HG02623 (cell line): ENCODE results near the gene RUVBL2.

Experiments used
- ATAC-seq: cut with Tn5 transposase; IDR thresholded peaks from one replicate; pipeline ENCODE4 v1.9.1; 2021; ENCODE audit warnings: moderate library complexity; ENCODE audit not compliant: unreplicated experiment

The RUVBL2 gene

DNA sequence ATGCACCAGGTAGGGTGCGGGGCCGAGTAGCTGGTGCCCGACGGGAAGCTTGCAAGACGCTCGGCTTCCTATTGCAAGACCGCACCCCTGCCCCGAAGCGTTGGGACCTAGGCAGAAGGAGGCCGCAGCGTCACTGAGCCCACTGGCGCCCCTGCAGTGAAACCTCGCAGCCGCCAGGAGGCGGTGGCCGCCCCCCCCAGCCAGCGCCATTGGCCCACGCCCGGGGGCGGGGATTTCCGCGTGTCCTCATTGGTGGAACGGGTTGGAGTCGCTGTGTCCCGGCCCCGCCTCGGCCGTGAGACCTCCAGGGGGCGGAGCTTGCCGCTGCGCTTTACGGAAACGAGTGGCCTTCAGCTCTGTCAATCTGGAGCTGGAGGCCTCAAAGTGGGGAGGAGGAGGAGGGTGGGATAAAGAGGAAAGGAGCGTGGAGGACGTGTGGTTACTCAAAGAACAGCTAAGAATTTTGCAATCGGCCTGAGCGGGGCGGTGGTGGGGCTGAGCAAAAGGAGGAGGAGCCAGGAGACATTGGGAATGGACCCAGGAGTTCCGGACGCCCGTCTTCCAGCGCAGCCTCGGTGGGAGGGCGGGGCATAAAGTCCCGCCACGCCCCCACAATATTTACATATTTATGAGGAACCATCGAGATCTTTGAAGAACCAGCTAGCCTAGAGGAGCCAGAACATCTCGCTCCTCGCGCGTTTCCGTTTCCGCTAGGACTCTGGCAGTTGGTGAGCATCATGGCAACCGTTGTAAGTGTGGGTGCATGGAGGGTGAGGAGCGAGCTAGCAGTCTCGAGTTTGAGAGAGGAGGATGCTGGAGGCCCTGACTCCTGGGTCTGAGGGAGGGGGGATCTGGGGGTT, at the start of gene RUVBL2, which contains the start of gene GYS1:
TSS of gene RUVBL2 (plus strand) at position 713 of the 860 bp plus-strand sequence. CDS start at position 738, 25 bp downstream.
TSS of gene GYS1 (minus strand) at position 135 of the 860 bp plus-strand sequence. CDS start 197 bp downstream, outside the sequence.
- ATAC-seq, result peak; percentile 83

DNA sequence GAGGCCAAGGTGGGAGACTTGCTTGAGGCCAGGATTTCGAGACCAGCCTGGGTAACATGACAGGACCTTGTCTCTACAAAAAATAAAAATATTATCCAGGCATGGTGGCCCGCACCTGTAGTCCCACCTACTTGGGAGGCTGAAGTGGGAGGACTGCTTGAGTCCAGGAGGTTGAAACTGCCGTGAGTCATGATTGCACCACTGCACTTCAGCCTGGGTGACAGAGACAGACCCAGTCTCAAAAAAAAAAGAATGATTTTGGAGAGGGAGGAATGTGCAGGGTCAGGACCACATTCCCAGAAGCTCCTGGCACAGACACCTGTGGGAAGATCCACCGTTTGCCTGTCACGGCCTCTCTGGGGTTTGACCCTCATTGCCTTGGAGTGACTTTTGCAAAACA, 48.3 kb upstream of the RUVBL2 start:
- ATAC-seq, result no peak

DNA sequence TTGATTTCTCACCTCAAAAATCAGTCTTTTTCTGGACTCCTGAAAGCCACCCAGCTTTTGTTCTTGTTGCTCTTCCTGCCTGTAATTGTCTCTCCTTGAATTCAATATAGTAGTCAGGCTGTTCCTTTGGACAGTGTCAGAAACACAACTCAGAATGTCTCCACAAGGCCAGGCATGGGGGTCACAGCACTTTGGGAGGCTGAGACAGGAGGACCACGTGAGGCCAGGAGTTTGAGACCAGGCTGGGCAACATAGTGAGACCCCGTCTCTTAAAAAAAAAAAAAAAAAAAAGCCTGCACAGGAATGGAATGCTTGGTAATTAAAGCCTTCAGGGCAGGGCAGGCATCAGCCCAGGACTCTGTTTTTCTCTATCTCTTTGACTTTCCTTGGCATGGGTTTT, 47.9 kb upstream of the RUVBL2 start:
- no peak for ATAC-seq

DNA sequence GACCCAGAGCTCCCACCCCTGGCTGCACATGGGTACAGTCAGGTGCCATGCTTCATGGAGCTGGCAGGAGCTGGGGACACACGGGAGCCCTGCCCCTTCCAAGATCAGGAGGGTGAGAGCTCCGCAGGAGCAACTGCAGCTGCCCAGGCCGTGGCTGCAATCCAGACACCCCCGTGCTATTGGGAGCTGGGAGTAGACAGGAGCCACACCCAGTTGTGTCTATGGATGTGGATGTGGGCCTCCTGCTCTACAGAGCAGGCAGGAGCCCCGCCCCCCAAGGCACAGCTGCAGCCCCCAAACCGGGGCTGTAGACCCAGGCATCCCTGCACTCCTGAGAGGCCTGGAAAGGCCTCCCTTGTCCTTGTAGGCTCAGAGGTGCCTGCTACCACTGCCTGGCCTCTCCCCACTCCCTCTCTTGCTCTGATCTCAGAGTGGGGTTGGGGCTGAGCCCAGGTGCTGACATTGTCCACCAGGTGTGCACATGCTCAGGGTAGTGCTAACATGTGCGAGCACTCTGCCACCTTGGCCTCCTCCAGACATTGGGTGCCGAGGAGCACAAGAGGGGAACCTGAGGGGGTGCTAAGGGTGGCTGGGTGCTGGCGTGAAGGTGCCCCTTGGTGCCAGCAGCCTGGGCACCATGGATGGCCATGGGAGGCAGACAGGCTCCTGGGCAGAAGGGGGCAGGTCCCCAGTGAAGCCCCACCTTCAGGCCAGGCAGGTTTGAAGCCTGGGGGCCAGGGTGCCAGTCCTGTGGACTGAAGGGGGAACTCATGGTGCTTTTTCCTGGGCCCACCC, 47.0 kb upstream of the RUVBL2 start:
- ATAC-seq, result no peak

DNA sequence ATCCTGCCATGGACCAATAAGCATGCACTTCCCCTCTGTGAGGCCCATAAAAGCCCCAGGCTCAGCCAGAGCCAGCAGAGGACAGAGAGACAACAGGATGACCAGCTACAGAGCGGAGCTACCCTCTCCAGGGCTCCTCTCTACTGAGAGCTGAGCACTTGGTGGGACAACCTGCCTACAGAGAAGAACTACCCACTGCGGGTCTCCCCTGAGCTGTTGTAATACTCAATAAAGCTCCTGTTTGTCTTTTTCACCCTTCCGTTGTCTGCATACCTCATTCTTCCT, 46.5 kb upstream of the RUVBL2 start:
- ATAC-seq, result no peak

DNA sequence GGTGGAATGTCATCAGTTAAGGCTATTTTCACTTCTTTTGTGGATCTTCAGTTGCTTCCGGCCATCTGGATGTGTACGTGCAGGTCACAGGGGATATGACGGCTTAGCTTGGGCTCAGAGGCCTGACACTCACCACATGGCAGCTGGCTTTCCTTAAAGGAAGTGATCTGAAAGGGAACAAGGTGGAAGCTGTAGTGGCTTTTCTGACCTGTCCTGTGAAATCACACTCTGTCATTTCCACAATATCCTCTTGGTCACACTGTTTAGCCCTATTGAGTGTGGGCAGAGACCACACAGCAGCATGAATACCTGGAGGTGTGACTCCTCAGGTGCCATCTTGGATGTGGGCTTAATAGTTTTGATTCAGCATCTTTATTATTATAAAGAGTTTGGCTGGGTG, 43.5 kb upstream of the RUVBL2 start:
- no peak for ATAC-seq

DNA sequence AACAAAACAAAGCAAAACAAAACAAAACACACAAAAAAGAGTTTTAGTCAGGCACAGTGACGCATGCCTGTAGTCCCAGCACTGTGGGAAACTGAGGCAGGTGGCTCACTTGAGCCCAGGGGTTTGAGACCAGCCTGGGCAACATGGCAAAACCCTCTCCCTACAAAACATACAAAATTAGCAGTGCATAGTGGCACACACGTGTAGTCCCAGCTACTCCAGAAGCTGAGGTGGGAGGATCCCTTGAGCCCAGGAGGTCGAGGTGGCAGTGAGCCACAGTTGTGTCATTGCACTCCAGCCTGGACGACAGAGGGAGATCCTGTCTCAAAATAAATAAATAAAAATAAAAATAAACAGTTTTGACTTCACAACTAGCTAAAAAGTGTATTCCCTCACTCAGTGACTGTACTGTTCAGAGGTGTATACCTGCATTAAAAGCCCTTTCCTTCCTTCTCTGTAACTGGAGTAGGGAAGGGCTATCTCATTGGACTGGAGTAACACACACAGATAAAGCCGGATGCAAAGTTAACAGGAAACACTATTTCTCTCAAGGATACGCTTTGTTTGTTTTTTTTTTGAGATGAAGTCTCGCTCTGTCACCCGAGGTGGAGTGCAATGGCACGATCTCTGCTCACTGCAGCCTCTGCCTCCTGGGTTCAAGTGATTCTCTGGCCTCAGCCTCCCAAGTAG, 42.7 kb upstream of the RUVBL2 start:
- no peak for ATAC-seq

DNA sequence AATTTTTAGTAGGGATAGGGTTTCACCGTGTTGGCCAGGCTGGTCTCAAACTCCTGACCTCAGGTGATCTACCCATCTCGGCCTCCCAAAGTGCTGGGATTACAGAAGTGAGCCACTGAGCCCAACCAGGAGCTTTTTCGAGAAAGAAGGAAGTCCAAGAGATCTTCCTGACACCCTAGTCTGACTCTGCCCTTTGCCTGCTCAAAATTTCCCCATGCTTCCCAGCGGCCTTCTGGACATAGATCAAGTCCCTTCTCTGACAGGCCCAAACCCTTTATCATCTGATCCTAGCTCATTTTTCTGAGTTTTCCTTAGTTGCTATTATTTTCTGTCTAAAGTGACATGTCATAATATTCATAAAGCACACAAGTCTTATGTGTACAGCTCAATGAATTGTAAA, 40.5 kb upstream of the RUVBL2 start:
- ATAC-seq, result no peak

DNA sequence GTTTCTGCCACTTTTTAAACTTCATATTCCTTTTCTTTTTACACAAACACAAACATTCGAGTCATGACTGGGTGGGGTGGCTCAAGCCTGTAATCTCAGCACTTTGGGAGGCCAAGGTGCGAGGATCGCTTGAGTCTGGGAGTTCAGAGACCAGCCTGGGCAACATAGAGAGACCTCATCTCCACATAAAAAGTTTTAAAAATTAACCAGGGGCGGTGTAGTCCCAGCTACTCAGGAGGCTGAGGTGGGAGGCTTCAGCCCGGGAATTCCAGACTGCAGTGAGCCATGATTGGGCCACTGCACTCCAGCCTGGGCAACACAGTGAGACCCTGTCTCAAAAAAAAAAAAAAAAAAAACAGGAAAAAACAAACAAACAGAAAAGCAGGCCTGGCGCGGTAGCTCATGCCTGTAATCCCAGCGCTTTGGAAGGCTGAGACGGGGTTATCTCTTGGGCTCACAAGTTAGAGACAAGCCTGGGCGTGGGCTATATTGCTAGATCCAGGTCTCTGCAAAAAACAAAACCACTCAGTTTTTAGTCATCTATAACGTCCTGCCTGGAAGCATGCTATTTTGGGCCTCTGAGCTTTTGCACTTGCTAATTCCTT, 39.6 kb upstream of the RUVBL2 start:
- no peak for ATAC-seq

DNA sequence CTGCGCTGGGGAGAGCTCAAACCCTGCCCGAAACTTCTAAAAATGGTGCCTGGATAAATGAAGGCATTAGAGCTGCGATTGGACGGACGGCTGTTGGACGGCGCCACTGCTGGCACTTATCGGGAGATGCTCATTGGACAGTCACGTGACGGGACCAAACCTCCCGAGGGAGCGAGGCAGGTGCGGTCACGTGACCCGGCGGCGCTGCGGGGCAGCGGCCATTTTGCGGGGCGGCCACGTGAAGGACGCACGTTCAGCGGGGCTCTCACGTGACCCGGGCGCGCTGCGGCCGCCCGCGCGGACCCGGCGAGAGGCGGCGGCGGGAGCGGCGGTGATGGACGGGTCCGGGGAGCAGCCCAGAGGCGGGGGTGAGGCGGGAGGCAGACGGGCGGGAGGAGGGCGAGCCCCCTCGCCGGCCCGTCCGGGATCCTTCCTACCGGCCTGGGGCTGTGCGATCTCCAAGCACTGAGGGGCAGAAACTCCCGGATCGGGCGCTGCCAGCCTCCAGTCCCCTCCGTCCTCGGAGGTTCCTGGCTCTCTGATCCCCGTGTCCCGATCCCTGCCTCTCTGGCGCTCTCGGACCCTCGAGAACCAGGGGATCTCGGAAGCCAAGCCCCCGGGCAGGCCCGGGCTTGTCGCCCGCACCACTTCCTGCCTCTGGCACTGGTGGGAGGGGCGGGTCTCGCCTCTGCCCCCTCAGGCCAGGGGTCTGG, 38.9 kb upstream of the RUVBL2 start, which contains the start of gene BAX:
TSS of gene BAX (plus strand) at position 281 of the 713 bp plus-strand sequence. CDS start at position 335, 54 bp downstream.
- ATAC-seq, result peak; percentile 72

DNA sequence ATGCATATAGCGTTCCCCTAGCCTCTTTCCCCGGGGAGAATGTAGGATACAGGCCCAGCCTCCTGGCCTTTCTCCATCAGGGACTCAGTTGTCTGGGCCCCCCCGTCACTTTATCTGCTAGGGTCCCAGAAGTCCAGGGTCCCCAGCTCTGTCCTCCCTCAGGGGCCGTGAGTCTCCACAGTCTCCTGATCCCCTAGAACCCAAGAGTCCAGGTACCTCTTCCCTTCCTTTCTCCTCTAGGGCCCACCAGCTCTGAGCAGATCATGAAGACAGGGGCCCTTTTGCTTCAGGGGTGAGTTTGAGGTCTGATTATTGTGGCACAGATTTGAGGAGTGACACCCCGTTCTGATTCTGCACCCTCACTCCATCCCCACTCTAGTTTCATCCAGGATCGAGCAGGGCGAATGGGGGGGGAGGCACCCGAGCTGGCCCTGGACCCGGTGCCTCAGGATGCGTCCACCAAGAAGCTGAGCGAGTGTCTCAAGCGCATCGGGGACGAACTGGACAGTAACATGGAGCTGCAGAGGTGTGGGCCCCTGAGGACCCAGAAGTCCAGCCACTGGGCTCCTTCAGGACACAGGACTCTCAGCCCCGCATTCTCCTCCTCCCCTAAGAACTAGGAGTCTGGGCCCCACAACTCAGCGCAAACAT, 38.3 kb upstream of the RUVBL2 start:
- ATAC-seq, result no peak

DNA sequence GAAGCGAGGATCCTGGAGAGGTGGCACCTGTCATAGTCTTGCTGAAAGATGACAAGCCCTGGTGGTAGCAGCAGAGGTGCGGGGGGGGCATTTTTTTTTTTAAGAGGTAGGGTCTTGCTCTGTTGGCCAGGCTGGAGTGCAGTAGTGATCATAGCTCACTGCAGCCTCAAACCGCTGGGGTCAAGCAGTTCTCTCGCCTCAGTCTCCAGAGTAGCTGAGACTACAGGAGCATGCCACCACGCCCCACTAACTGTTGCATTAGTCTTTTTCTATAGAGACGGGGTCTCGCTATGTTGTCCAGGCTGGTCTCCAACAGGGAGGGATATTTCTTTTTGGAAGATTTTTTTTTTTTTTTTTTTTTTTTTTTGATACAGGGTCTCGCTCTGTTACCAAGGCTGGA, 35.7 kb upstream of the RUVBL2 start:
- no peak for ATAC-seq

DNA sequence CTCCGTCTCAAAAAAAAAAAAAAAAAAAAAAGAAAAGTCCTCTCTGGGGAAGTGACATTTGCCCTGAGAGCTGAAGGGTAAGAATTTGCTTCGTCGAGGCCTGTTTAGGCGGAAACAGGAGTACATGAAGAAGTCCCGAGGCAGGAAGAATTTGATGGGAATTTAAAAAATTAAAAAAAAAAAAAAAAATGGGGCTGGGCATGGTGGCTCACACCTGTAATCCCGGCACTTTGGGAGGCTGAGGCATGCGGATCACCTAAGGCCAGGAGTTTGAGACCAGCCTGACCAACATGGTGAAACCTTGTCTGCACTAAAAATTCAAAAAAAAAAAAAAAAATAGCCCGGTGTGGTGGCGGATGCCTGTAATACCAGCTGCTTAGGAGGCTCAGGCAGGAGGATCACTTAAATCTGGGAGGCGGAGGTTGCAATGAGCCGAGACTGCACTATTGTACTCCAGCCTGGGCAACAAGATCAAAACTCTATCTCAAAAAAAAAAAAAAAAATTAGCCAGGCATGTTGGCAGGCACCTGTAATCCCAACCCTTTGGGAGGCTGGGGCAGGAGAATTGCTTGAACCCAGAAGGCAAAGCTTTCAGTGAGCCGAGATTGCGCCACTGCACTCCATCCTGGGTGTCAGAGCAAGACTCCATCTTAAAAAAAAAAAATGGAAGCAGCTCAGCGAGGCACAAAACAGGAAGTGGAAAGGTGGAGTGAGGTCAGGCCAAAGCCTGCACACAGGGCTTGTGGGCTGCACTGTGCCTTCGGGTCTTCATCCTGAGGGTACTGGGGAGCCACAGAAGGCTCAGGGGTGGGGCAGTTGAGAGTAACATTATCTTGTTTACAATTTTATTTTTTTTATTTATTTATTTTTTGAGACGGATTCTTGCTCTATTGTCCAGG, 34.1 kb upstream of the RUVBL2 start:
- no peak for ATAC-seq

DNA sequence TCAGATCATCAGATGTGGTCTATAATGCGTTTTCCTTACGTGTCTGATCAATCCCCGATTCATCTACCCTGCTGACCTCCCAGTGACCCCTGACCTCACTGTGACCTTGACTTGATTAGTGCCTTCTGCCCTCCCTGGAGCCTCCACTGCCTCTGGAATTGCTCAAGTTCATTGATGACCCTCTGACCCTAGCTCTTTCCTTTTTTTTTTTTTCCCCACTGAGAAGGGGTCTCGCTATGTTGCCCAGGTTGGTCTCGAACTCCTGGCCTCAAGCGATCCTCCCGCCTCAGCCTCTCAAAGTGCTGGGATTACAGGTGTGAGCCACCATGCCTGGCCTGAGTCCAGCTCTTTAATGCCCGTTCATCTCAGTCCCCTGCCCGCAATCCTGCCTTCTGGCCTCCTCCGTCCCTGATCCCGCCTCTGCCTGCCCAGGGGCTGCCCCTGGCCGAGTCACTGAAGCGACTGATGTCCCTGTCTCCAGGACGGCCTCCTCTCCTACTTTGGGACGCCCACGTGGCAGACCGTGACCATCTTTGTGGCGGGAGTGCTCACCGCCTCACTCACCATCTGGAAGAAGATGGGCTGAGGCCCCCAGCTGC, 32.5 kb upstream of the RUVBL2 start:
- no peak for ATAC-seq

DNA sequence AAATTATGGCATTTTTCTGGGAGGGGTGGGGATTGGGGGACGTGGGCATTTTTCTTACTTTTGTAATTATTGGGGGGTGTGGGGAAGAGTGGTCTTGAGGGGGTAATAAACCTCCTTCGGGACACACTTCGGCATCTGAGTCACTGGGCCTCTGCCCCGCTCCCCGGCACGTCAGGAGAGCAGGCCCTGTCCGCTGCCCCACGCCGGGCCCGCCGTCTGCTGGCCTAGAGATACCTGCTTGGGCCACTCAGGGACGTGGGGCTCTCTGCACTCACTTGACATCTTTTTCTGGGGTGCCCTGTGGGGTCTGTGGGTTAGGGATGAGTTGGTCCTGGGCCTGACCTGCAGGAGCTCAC, 32.0 kb upstream of the RUVBL2 start:
- ATAC-seq, result no peak

DNA sequence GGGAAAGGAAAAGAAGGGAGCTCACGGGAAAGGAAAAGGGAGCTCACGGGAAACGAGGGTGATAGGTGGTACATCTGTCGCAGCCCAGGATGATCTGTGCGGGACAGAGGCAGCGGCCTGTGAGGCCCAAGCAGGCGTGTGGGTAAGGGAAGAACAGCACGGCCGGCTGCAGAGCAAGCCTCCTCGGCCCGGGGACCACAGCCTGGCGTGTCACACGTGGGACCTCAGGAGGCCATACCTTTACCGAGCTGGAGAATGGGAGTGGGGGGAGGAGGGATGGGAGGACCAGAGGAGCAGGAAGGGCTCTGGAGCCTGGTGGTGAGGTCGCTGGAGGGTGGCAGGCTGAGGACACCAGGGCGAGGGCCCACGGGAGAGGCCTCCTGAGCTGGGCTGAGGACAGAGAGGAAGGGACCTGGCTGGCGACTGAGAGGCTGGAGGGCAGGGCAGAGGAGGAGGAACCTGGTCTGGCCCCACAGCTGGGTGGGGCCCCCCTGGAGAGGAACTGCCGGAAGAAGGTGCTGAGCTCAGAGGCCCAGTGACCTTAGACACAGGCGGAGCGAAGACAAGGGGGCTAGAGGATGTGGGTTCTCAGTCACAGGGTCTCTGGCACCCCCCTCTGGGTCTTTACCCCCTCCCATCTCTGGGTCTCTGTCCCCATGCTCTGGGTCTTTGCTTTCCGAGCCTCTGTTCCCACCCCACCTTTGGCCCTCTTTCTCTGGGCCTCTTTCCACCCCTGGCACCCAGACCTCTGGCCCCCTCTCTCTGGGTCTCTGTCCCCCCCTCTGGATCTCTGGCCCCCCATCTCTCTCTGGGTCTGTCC, 31.4 kb upstream of the RUVBL2 start:
- ATAC-seq, result no peak

DNA sequence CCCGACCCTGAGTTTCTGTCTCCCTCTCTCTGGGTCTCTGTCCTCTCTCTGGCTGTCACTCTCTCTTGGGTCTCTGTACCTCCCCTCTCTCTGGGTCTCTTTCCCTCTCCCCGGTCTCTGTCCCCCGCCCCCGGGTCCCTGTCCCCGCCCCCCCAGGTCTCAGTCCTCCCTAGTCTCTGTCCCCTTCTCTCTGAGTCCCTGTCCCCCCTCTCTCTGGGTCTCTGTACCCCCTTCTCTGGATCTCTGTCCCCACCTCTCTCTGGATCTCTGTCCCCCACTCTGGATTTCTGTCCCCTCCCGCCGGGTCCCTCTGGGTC, 30.9 kb upstream of the RUVBL2 start:
- no peak for ATAC-seq
